Stimulated activated CD8-positive, alpha-beta memory T cell treated with anti-CD3 and anti-CD28 coated beads, Interleukin-2, amount 100 ng/mL, for 1 hour (primary cell): ENCODE results near the gene SAXO1.
"Not testable (repeated sequence)": the region's sequence is repeated elsewhere in the genome, so short reads cannot be mapped to it uniquely, and the experiment has no call there.

ENCODE experiments used
- DNase-seq, 2 donors: peaks; one replicate each; pipeline ENCODE4 v3.0.0-alpha.2; 2020; ENCODE audit warnings: low read depth in 2 of 2

SAXO1 gene, protein sequence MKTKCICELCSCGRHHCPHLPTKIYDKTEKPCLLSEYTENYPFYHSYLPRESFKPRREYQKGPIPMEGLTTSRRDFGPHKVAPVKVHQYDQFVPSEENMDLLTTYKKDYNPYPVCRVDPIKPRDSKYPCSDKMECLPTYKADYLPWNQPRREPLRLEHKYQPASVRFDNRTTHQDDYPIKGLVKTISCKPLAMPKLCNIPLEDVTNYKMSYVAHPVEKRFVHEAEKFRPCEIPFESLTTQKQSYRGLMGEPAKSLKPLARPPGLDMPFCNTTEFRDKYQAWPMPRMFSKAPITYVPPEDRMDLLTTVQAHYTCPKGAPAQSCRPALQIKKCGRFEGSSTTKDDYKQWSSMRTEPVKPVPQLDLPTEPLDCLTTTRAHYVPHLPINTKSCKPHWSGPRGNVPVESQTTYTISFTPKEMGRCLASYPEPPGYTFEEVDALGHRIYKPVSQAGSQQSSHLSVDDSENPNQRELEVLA

DNA sequence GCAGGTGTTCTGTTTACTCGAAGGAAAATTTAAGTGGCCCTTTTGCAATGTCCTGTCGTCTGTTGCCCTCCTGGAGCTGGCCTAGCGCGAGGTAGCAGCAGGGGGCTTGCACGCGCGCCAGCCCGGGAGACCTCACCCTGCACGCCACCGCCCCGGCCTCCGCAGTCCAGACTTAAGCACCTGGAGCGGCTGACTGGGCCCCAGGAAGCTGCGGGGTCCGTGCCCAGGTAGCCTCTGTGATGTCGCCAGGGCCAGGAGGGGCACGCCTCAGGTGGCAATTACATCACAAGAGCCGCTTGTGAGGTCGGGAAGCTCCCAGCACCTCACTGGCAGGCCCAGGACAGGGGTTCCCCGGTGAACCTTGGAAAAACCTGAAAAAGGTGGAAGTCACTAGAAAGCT, at the start of gene SAXO1:
Gene SAXO1, minus strand, starts transcription at position 195 of the 400 bp plus-strand sequence. CDS start 301 bp downstream, outside the sequence.
- DNase-seq, result no peak

DNA sequence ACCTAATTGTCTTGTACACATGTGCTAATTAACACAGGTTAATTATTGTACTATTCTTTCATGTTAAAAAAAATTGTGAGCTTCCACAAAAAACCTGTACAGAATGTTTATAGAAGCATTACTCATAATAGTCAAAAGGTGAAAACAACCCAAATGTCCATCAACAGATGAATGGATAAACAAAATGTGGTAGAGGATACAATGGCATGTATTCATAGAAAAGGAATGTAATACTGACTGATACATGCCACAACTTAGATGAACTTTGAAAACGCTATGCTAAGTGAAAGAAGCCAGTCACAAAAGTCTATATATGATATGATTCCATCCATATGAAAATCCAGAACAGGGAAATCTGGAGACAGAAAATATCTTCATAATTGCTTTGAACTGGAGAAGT, 41.8 kb upstream of the SAXO1 start:
- DNase-seq, result no peak

DNA sequence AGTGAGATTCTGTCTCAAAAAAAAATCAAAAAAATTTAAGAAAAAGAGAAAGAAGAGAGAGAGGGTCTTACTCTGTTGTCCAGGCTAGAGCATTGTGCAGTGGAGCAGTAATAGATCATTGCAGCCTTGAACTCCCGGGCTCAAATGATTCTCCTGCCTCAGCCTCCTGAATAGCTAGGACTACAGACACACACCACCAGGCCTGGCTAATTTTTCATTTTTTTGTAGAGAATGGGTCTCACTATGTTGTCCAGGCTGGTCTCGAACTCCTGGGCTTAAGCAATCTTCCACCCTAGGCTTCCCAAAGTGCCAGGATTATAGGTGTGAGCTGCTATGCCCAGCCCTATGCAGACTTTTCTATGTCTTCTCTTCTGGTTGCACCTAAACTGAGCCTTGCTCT, 41.2 kb upstream of the SAXO1 start:
- no peak for DNase-seq

DNA sequence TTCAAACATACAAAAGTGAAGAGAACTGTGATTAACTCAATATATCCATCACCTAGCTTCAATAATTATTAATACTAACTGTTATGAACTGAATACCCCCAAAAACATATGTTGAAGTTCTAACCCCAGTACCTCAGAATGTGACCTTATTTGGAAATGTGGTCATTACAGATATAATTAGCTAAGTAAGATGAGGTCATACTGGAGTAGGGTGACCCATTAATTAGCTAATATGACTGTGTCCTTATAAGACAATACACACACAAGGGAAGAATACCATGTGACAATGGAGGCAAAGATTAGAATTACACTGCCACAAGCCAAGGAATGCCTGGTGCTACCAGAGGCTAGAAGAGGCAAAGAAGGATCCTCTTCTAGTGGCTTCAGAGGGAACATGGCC, 24.0 kb upstream of the SAXO1 start:
- DNase-seq, result no peak

DNA sequence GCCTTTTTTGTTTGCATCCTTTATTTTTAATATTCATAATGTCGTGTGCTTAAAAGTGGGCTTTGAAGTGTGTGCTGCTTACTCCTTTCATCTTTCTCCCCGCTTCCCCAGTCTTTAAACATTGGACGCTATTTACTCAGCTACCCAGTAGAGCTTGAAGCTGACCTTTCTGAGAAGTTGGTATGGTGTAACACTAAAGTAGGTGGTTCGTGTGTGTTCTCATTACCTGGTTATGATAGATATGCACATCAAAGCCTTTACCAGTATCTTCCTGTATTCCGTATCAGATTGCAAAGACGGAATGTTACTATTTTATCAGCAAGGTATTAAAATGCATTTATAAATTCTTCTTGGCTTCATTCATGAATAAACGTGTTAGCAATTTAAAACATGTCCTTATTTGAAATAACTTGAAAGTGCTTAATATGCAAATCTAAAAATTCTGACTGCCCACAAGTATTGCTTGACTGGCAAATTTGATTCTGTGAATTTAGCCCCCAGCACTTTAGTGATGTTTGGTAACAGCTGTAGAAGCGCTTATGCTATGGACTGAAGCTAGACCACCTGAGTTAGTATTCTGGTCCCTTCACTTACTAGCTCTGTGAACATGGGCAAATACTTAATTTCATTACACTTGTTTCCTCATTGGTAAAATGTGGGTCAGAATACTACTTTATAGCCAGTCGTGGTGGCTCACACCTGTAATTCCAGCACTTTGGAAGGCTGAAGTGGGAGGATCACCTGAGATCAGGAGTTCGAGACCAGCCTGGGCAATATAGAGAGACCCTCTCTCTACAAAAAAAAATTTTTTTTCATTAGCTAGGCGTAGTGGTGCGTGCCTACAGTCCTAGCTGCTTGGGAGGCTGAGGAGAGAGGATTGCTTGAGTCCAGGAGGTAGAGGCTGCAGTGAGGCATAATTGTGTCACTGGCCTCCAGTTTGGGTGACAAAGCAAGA, 17.9 kb upstream of the SAXO1 start:
- DNase-seq, result no peak

DNA sequence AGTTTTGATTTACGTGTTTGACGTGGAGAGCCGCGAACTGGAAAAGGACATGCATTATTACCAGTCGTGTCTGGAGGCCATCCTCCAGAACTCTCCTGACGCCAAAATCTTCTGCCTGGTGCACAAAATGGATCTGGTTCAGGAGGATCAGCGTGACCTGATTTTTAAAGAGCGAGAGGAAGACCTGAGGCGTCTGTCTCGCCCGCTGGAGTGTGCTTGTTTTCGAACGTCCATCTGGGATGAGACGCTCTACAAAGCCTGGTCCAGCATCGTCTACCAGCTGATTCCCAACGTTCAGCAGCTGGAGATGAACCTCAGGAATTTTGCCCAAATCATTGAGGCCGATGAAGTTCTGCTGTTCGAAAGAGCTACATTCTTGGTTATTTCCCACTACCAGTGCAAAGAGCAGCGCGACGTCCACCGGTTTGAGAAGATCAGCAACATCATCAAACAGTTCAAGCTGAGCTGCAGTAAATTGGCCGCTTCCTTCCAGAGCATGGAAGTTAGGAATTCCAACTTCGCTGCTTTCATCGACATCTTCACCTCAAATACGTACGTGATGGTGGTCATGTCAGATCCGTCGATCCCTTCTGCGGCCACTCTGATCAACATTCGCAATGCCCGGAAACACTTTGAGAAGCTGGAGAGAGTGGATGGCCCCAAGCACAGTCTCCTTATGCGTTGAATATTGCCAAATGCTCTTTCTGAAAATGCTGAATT, 17.1 kb upstream of the SAXO1 start:
- no peak for DNase-seq

DNA sequence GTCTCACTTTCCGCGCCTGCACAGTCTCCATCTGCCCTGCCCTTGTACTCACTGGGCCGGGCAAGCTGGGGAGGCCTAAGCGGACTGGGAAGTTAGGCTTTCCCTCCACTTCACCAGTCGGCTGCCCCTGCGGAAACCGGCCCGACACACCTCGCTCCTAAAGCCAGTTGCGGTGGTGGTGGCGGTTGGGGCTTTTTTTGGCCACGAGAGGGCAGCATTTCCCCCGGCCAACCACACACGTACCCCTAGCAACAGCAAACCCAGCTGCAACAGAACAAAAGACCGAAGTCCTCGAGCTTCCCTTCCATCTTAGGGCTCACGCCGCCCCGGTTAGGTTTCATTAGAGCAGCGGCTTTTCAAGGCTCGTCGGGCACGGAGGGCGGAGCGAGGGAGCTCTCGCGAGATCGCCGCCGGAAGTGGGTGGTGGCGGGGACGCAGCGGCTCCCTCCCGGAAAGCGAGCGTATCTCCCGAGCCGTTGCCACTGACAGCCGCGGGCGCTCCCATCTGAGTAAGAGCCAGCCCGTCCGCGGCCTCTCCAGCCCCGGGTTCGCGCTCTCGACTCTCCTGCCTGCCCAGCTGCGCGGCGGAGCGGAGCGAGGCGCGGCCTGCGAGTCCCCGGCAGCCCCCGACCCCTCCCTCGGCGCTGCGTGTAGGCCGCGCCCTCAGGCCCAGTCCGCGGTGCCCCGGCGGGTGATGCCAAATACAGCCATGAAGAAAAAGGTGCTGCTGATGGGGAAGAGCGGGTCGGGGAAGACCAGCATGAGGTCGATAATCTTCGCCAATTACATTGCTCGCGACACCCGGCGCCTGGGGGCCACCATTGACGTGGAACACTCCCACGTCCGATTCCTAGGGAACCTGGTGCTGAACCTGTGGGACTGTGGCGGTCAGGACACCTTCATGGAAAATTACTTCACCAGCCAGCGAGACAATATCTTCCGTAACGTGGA, 16.2 kb upstream of the SAXO1 start, which contains the start of gene RRAGA:
Gene RRAGA, plus strand, starts transcription at position 462 of the 951 bp plus-strand sequence. Its CDS starts 233 bp downstream, at position 695.
- peak; percentile 87 to 89 for DNase-seq

DNA sequence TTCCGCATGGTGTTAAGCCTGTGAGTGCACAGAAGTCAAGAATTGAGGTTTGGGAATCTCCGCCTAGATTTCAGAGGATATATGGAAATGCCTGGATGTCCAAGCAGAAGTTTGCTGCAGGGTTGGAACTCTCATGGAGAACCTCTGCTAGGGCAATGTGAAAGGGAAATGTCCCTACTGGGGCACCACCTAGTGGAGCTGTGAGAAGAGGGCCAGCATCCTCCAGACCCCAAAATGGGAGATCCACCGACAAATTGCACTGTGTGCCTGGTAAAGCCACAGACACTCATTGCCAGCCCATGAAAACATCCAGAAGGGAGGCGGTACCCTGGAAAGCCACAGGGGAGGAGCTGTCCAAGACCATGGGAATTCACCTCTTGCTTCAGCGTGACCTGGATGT, 3.6 kb upstream of the SAXO1 start:
- no peak for DNase-seq

DNA sequence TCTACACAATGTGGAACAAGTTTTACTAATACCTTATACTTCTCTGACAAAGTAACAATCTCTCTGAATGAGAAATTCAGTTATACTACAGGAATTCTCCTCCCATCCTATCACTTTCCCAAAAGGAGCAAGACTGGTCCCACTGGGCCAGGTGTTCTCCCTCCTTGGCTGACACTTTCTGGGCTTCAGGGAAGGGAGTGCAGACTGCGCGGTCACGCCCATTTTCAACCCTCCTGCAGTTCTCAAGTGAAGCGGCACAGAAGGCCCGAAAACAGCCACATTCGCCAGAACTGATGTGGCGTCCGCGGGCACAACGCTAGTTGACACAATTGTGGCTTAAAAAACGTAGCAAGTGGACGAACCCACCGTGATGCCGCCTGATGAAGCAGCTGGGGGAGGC, 603 bp downstream of the SAXO1 start:
- DNase-seq, result no peak

DNA sequence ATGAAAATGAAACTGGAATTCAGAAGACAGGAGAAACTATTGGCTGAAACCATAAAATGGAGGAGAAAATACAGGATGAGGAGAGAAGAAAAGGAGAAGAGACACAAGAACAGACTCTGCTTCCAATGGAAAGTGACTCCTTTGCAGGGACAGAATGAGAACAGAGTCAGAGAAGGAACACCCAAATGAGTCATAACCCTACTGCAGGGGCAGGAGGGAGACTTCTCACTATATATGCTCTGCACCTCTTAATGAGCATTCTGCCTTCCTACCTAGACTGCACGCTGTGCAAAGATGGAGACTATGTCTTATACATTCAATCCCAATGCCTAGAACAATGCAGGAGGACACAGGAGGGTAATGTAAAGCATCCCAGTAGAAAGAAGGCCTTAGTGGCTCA, 2.1 kb downstream of the SAXO1 start:
- DNase-seq, result no peak

DNA sequence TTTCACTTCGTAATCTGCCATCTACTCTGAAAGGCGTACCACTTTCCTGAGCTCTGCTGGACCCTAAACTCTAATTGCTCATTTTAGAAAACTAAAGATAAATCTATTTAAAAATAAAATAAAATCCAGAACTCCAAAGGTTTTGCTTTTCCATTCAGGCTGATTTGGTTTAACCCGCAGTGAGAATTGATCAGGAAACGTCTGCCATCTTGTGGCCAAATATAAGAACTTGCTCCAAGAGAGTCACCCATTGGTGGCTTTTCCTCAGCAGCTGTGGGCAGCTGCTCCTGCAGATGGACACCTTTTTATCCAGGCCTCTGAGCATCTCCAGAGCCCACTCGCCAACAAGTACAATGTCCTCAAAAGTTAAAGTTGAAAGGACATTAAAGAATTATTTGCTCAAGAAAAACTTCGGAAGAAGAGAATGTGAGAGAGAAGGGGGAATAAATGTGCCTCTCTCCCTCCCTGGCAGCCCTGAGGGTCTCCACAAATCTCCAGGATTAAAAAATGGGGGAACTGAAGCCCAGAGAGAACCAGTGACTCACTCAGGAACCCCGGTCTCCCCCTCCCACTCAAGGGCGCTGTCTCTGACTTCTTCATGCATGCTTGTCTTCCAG, 4.1 kb downstream of the SAXO1 start:
- no peak for DNase-seq

DNA sequence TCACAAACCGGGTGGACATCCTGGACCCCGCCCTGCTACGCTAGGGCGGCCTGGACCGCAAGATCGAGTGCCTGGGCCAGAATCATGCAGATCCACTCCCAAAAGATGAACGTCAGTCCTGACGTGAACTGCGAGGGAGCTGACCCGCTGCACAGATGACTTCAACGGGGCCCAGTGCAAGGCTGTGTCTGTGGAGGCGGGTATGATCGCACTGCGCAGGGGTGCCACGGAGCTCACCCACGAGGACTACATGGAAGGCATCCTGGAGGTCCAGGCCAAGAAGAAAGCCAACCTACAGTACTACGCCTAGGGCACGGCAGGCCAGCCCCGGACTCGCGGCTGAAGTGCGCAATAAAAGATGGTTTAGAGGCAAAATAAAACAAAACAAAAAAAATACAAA, 5.2 kb downstream of the SAXO1 start:
- no peak for DNase-seq

DNA sequence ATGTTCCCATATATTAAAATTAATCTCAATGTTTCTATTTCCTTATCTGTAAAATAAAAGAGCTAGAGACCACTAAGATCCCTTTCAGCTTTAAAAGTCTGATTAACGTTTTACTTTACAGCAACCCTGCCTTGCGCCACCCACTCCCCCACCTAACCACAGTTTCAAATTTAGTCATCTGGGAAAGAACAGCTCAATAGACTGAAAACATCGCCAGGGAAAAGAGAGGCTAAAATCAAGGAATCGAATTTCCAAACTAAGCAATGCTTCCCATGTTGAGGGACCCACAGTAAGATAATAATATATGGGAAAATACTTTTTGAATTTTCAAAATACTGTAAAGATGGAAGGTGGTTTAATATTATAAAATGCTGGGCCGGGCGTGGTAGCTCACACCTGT, 6.6 kb downstream of the SAXO1 start:
- no peak for DNase-seq

DNA sequence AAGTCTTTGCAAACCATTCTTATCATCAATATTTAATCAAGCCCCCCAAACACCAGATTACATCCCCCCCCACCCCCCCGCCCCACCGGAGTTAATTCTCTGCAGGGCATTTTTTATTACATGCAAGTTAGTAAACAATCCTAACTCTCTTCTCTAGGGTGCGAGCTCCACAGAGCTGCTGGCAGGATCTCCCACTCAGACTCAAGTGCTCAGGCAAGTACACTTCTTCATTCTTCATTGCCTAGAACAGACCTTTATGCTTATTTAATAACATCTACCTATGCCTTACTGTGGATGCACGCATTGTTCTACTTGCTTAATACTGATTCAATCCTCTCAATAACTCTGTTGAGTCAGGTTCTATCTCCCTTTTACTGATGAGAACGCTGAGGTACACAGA, 9.9 kb downstream of the SAXO1 start:
- no peak for DNase-seq

DNA sequence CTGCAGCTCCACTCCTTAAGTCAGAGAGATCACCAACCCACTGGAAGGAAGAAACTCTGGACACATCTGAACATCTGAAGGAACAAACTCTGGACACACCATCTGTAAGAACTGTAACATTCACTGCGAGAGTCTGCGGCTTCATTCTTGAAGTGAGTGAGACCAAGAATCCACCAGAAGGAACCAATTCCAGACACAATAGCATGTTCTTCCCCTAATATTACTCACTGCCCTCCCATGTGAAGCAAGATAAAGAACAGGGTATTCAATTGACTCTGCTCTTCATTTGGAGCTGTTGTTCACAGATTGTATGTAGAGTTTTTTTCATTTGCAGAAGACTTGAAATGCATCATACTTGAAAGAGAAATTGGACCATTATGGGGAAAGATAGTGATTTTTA, 10.8 kb downstream of the SAXO1 start:
- no peak for DNase-seq

DNA sequence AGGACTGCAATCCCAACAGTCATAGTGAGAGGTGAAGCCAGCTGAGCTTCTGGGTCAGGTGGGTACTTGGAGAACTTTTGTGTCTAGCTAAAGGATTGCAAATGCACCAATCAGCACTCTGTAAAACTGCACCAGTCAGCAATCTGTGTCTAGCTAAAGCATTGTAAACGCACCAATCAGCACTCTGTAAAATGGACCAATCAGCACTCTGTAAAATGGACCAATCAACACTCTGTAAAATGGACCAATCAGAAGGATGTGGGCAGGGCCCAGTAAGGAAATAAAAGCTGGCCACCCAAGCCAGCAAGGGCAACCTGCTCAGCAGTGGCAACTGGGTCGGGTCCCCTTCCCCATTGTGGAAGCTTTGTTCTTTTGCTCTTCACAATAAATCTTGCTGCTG, 11.4 kb downstream of the SAXO1 start:
- not testable (repeated sequence) for DNase-seq

DNA sequence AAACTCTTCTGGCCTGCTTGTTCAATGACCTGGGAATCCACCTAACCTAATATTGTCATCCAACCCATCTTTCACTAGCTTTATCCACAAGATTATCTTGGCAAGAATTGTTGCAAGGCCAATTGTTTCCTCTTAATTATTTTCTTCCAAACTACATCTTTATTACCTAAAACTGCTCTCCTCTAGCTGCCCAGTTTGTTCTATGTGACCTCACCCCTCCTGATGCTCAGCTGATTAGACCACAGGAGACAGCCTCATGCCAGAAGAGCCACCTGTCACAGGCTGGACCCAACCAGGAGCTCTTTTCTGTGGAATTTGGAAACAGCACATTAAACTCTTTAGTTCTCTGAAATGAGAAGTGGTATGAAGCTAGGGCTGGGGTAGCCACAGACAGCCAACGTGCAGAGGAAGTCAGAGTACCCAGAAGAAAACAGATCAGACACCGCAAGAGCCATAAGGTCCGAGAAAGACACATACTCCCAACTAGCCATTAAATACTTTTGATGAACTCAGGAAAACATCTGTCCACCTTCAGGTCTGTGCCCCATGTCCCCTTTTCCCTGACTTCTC, 12.0 kb downstream of the SAXO1 start:
- DNase-seq, result no peak

DNA sequence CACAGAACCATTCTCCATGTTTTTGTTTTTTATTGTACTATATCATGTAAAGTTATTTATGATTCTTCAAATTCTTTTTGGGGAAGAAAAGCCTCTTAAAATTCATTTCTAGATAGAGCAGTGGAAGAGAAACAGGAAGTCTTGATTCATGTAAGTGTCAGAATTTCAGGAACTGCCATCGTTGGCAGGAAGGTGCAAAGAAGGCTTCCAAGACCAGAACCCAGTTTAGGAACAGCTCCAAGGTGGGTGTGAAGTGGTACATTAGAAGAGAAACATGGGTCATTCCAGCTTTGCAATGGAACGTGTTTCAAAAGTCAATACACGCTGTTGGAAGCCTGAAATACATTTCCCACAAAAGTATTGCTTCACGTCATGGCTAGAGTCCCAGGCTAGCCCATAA, 14.8 kb downstream of the SAXO1 start:
- no peak for DNase-seq

DNA sequence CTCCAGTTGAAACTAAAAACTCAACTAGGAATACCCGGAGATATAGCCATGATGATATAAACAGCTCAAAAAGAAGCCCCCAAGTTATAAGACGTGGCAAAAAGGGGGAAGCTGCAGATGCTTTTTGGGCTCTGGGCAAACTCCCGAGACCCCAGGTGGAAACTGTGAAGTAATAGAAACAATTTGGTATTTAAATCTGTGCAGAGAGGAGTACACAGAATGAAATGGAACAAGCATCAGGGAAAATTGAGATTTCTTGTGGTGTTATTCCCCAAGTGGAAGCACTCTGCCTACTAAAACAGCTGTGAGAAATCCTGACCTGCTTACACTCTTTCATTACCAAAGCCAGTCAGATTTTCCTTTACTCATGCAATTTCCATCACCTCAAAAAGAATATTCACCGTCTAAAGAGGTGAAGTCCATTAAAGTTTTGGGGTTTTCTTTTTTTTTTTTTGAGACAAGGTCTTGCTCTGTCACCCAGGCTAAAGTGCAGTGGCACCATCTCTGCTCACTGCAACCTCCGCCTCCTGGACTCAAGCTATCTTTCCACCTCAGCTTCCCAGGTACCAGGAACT, 23.5 kb downstream of the SAXO1 start:
- DNase-seq, result no peak

DNA sequence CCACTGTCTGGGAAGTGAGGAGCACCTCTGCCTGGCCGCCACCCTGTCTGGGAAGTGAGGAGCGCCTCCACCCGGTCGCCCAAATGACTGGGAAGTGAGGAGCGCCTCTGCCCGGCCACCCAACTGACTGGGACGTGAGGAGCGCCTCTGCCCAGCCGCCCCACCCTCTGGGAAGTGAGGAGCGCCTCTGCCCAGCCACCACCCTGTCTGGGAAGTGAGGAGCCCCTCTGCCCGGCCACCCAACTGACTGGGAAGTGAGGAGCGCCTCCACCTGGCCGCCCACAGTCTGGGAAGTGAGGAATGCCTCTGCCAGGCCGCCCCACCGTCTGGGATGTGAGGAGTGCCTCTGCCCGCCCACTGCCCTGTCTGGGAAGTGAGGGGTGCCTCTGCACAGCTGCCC, 32.9 kb downstream of the SAXO1 start:
- no peak for DNase-seq
